ENCODE measurements around the gene RRAS2. TPM values are rescaled to one million over a fixed set of nuclear protein-coding genes. Genes with fewer than 3 reads are reported as not detected.

RRAS2 gene
- total RNA-seq, 1 donor from 2014 or later: 142 TPM

GRCh38 chr11:14242187-14242586, 116.8 kb downstream of the RRAS2 start:
- no peak for DNase-seq (ENCODE audit: low spot score)
- intact Hi-C loops (cut with DNase I): no loop called here

GRCh38 chr11:14240951-14241350, 118.0 kb downstream of the RRAS2 start:
- intact Hi-C loops (cut with DNase I): no loop called here
- no peak for DNase-seq (ENCODE audit: low spot score)

- DNase-seq (ENCODE audit: low spot score): no peak
- intact Hi-C loops (cut with DNase I): no loop called here
Measured at GRCh38 chr11:14240221-14240620, 118.8 kb downstream of the RRAS2 start.

- intact Hi-C loops (cut with DNase I): no loop called here
- DNase-seq (ENCODE audit: low spot score): no peak
Measured at GRCh38 chr11:14237444-14237961, 121.5 kb downstream of the RRAS2 start.

GRCh38 chr11:14235701-14236100, 123.3 kb downstream of the RRAS2 start:
- intact Hi-C loops (cut with DNase I): no loop called here
- DNase-seq (ENCODE audit: low spot score): no peak

GRCh38 chr11:14234446-14234845, 124.5 kb downstream of the RRAS2 start:
- DNase-seq (ENCODE audit: low spot score): no peak
- intact Hi-C loops (cut with DNase I): no loop called here

- DNase-seq (ENCODE audit: low spot score): no peak
- intact Hi-C loops (cut with DNase I): no loop called here
Measured at GRCh38 chr11:14232652-14233051, 126.3 kb downstream of the RRAS2 start.

GRCh38 chr11:14230407-14230806, 128.6 kb downstream of the RRAS2 start:
- DNase-seq (ENCODE audit: low spot score): no peak
- intact Hi-C loops (cut with DNase I): no loop called here

- no peak for DNase-seq (ENCODE audit: low spot score)
- intact Hi-C loops (cut with DNase I): no loop called here
Measured at GRCh38 chr11:14229472-14229871, 129.5 kb downstream of the RRAS2 start.

- intact Hi-C loops (cut with DNase I): no loop called here
- DNase-seq (ENCODE audit: low spot score): no peak
Measured at GRCh38 chr11:14228356-14228755, 130.6 kb downstream of the RRAS2 start.

Other genes starting within 250 kb of the RRAS2 start
- 61.4 TPM for gene COPB1, start 140.6 kb upstream of the RRAS2 start, total RNA-seq
- 136 TPM for gene PSMA1, start 161.2 kb upstream of the RRAS2 start, total RNA-seq

All from cardiac septum (tissue), 1 donor.